Measurements from ENCODE around the gene LMO1.

The LMO1 gene

GRCh38 chr11:8225589-8226036 lies 38.1 kb downstream of the LMO1 start:
- DNase-seq: peak; percentile 65

DNA sequence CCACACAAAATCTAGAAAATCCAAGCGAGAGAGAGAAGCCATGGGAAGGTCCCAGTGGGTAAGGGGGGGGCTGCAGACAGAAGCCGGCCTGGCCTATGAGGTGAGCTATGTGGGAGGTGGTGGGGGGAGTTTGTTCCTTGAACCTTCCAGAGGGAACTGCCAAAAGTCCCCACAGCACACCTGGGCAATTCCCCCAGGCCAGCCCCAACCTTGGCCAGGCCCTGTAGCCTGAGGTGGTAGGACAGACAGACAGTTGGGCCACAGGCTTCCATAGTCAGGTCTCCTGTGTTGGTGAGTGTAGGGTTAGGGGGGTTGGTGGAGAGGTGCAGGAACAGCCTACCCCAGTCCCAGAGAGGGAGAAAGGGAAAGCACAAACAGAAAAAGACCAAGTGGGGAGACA lies 39.0 kb downstream of the LMO1 start:
- DNase-seq: no peak

DNA sequence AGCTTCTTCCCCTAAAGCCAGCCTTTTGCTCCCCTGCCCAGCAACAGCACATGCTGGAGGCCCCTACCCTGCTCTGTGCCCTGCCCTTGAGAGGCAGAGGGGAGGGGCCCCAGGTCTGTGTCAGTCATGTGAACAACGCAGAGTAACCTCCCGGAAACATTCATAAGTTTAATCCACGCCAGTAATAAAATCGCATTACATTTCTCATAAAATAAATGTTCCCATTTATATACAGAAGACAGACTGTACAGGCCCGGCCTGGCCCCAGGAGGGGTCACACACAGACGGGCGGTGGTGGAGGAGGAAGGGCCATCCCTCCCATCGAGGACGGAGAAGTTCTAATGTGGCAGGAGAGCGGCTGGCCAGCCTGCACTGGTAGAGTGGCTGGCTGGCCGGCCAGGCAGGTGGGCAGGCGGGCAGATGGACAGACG lies 39.5 kb downstream of the LMO1 start:
- DNase-seq: no peak

GRCh38 chr11:8223513-8223900 lies 40.2 kb downstream of the LMO1 start:
- no peak for DNase-seq

GRCh38 chr11:8222820-8223512 lies 40.7 kb downstream of the LMO1 start:
- DNase-seq: no peak

DNA sequence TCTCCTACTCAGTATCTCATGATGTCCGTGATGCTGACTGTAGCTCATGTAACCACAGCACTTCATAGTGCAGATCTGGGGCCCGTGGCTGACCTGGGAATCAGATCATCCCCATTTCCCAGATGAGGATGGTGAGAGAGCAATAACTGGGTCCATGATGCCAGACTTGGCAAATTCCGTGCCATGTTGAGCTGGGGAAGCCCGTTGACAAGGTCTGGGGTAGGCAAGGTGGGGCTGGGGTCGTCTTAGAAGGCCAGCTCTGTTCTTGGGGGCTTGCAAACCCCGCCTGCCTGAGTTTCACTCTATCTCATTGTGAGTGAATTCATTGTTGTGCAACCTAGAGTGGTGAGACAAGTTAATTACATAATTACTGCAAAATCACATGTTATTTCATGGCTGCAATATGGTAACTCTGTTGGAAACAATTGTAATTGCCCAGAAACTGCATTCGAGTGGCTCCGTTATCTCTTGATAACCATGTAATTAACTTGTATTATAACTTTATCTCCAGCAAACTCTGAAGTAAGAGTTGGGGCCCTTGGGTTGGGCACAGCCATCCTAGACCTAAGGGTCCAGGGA lies 41.7 kb downstream of the LMO1 start:
- no peak for DNase-seq

DNA sequence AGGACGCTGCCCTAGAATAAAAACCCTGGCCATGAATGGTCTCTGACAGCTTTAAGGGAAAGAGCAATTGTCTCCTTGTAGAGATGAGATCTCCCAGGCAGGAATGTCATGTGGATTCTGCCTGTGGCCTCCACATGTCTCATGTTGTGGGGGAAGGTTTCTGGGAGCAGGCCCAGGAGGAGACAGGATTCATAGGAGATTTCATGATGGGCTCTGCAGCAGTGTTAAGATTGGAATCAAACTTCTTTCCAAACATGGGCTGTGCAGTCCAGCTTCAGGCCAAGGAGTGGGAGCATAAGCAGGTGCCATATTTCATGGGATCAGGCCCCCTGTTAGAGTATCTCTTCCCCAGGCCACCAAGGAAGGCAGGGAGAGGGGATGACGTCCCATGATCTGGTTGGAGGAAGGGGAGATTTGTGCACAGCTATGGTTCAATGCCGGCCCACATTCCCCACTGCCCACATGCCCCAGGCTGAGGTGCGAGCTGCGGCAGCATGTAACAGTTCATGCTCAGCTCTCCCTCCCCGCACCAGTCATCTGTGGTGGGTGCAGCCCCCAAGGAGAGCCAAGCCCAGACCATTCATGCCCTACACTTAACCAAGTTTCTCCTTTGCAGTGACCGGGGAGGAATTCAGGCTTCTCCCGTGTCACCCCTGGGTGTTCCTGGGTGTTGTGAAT lies 42.5 kb downstream of the LMO1 start:
- DNase-seq: no peak

DNA sequence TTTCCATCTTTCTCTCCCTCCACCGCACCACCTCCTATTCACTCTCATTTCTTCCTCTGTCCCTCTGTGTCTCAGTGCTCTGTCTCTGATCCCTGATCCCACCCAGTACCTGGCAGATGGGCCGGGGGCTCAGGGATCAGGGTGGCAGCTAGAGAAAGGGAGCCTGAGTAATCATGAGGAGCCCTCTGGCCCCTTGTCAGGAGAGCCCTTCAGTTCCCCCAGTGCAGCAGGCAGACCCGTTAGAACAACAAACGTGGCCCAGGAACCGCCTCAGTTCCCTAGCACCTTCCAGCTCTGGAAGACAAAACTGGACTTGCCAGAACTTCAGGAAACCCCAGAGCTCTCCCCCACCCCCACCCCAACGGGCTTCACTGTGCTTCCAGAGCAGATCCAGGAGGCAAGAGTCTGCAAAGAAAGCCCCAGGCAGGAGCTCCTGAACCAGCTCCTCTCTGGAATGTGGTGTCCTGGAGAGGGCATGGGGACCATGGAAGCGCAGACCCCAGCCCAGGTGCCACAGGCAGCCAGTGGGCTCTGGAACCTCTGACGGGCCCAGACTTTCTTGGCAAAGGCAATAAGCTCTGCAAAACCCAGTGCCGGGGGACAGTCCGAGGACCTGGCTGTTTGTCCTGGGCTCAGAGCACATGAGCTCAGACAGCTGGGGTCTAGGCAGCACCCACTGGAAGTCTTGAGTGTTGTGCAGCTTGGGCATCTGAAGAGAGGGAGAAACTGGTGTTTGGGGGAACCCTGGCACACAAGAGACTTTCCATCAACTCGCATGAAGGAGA lies 43.2 kb downstream of the LMO1 start:
- DNase-seq: no peak

DNA sequence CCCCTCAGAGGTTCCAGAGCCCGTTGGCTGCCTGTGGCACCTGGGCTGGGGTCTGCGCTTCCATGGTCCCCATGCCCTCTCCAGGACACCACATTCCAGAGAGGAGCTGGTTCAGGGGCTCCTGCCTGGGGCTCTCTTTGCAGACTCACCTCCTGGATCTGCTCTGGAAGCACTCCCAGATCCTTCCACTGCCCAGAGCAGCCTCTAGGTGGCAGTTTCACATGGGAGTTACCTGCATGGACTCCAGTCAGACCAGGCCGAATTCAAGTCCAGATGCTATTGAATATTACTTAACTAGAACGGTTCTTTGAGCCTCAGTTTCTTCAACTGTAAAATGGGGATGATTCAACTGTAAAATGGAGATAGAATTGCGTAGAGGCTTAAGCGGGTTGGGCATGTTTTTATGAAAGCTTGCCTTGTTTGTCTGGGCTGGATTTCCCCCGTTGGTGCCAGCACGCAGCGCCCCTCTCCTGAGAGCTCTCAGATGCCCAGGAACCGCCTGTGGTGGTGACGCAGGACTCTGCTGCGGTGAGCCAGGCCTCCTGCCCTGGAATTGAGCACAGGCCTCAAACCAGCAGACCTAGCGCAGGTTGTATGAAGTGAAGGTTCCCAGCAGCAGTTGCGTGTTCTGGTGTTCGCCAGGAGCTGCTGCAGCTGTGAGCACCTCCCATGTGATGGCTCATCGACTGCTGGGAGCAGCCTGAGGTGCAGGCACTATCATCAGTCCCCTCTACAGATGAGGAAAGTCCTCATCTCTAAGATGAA lies 44.2 kb downstream of the LMO1 start:
- DNase-seq: peak; percentile 47

DNA sequence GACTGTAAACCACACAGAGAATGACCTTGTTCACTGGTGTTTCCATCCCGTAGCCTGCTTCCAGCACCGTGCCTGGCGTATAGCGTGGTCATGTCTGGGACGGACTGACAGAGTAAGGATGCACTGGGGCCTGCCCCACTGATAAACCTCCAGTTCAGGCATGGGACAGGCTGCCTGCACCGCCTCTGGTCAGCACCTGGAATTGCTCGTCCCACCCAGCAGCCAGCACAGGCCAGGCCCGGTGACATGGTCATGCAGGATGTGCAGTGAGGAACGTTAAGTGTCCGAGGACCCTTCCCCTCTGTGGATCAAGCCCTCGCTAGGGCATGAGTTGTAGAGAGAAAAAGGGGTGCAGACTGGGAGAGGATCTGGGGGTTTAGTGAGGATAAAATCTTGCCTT lies 44.8 kb downstream of the LMO1 start:
- DNase-seq: no peak

GRCh38 chr11:8218409-8218808 lies 45.3 kb downstream of the LMO1 start:
- DNase-seq: no peak

DNA sequence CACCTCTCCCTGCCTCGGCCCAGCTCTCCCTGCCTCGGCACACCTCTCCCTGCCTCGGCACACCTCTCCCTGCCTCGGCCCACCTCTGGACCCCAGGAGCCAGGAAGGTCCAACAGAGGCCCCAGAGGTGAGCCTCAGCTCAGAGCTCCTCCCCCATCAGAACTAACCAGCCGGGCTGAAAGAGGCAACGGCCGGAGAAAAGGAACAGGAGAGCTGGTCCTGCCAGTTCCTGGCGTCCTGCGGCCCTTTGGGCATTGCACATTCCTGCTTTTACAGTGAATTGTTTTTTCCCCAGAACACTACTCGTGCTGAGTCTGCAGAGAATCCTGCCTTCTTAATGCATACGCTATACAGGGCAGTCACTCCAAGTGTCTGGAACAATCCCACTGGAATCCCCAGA lies 45.8 kb downstream of the LMO1 start:
- no peak for DNase-seq

GRCh38 chr11:8217136-8217535 lies 46.5 kb downstream of the LMO1 start:
- DNase-seq: no peak

DNA sequence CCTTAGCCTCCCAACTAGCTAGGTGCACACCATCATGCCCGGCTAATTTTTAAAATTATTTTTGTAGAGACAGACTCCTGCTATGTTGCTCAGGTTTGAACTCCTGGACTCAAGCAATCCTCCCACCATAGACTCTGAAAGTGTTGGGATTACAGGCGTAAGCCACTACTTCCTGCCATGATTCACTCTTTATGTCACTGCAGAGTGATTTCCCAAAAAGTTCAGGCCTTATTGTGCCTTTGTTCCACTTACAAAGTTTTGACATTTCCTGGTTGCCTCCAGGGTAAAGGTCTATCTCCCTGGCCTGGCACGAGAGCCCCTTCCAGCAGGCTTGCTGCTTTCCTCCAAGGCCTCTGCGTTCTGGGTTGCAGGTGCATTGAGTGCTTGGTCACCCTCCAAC lies 50.3 kb downstream of the LMO1 start:
- DNase-seq: no peak

DNA sequence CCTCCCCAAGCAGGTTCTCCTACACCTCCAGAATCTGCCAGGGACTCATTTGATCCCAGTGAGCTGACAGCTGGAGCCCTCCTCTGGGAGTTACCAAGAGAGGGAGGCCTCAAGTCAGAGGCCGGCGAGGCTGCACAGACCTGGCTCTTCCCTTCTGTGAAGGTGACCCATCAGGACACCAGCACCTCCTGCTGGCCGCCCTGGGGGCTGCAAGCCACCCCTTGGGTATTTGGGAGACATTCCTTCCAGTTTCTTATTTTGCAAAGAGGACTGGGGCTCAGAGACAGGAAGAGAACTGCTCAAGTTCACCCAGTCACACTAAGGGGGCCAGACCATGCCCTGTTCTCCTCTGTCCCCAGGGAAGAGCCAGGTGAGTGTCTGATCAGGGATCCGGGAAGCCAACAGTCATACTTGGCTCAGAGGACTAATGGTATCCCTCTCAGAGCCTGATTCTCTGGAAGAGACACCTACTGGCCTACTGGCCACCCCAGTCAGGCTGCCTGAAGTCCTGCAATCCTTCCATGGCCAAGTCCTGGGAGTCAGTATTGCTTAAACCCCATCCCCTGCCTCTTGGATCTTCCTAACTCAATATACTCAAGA lies 54.4 kb downstream of the LMO1 start:
- DNase-seq: no peak

DNA sequence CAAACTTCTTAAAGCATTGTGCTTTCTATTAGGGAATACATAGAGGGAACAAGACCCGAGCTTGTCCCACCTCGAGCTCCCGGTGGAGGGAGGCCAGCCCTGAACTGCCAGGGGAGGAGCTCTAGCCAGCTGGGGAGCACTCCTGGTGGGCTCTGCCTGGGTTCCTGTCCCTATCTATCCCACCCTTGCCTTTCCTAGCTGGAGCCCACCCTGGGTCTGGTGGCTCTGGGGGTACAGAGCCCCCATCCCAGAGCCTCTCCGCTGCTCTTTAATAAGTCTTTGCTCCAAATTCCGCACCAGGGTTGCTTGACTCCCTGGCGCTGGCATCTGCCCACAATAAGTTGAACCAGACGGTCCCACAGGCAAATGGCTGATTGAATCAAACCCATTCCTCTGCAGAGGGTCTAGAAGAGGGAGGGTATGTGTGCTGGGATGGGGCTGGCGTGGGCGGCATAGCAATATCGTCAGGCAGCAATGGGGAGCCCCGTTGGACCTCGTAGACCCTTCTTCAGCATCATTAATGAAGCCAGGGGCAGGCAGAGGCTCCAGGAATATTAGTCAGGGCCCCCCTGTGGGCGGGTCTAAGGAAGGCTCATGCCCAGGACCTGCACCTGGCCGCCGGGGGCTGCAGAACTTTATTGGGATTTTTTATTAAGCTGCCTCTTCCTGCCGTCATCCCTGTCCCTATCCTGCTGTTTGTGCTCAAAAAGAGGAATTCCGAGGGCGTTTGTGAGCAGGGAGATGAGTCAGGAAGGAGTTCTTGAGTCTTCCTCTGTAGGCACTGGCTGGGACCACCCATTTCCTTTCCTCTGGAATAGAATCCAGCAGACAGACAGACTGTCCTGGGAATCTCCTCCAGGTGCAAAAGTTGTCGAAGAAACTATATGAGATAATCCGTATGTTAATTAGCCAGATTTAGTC lies 56.3 kb downstream of the LMO1 start:
- no peak for DNase-seq

DNA sequence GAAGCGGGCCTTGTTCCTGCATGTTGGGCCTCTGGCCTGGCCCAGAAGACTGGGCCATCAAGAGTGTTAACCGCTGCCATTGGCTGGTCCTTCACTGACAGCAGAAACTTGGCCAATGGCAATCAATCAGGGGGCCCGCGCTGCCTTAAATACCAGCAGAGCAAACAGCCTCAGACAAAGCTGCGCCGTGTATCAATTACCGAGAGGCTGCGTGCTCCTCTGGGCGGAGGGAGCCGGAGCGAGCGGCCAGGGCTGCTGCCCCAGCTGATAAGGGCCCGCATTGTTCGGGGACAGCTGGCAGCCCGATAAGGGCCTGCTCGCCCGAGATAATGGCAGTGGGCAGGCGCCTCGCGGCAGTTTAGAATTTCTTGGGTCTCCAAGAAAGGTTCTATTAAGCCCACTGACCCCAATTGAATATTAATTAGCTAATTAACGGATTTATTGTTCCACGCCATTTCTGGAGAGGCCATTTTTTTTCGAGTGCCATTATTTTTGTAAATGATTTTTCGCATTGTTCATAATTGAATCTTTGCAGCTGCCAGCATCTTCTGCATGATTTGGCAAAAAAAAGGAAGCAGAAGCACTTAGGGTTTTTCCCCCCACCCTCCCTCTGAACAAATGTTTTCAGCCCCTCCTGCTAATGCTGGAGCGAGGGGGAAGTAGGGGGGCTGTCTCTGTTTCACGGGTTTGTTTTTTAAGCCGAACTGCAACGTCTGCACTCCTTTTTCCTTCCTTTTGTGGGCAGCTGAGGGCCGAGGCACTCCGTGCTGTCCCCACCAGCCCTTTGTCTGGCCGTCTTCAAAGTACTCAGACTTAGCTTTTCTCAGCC lies 57.2 kb downstream of the LMO1 start:
- peak; percentile 90 for DNase-seq

DNA sequence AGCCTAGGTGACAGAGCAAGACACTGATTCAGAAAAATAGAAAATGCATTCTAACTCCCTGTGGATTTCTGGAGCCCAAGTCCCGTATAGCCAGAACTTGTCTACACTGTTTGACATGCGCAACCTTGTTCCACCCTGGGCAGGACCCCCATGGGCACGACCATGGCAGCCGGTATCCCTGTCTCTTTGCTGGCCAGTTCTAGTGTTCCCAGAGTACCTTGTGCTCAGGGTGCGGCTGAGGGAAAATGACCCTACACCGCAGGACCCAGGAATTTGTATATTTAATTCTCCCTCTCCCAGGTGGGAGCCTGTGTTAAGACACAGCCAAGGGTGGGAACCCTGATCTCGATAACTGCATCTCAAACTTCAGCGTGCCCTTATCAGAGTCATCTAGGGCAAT lies 58.1 kb downstream of the LMO1 start:
- no peak for DNase-seq

DNA sequence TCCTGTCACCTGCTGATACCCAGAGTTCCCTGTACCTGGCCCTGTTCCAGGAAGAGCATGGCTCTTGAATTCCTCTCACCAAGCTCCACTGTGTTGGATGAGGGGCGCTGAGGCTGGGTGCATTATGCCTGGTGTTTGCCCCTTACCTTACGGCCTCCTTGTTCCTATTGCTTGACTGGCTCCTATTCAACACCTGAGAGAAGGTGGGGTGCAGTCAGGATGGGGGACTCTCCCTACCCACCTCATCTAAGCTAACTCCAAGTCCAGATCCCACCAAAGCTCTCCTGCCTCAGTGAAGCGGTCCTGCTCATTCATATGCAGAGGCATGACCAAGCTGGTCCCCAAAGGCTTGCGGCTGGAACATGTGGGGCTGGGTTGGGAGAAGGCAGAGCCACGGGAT lies 59.1 kb downstream of the LMO1 start:
- no peak for DNase-seq

DNA sequence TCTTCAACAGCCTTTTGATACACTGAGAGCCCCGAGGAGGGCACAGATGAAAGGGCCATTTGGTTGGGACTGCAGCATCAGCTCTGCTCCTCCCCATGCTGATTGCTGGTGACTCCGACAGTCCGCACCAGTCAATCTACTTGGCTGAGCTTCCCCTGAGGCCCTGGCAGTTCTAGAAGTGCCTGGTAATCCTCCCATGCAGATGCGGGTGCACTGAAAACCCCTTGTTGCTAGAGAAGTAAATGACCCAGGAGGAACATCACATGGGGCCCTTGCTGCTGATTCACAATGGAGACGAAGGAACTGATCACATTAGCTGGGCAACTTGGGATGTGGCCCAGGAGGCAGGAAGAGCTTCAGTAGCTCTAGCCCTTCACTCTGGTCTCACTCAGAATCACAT lies 59.7 kb downstream of the LMO1 start:
- no peak for DNase-seq

GRCh38 chr11:8203414-8203715 lies 60.3 kb downstream of the LMO1 start:
- no peak for DNase-seq
